ENCODE measurements around the gene DDX42. TPM values are rescaled to one million over a fixed set of nuclear protein-coding genes. Genes with fewer than 3 reads are reported as not detected.

The DDX42 gene
- total and polyA plus RNA-seq, 9 donors, result 72.5 to 138 (median 104) TPM

GRCh38 chr17:63821804-63822203 lies 47.8 kb downstream of the DDX42 start:
- DNase-seq, result no peak
- Histone ChIP-seq H3K4me3 (no peak overlapping the region), H3K4me1 (ENCODE audit: insufficient read depth) (no peaks in the 10 kb centered on the region), H3K36me3 (no peaks in the 10 kb centered on the region), H3K27me3 (no peaks in the 10 kb centered on the region), H3K9me3 (no peaks in the 10 kb centered on the region), H3K27ac (no peak overlapping the region)
- 65 to 77% (median 66%) methylated on average over 6 of the region's 6 CpGs for WGBS, 3 donors
- intact Hi-C loops (cut with DNase I), result no loop called here
- TF ChIP-seq EP300 (IDR thresholded peaks at IDR 0.05), result no peak
- TF ChIP-seq CTCF (IDR thresholded peaks at IDR 0.05), result no peak
- no peak for TF ChIP-seq POLR2A (IDR thresholded peaks at IDR 0.05)

GRCh38 chr17:63822537-63822936 lies 48.6 kb downstream of the DDX42 start:
- Histone ChIP-seq H3K4me3 (no peak overlapping the region), H3K9me3 (no peaks in the 10 kb centered on the region), H3K27me3 (no peaks in the 10 kb centered on the region), H3K4me1 (ENCODE audit: insufficient read depth) (no peaks in the 10 kb centered on the region), H3K27ac (no peak overlapping the region), H3K36me3 (no peaks in the 10 kb centered on the region)
- intact Hi-C loops (cut with DNase I), result no loop called here
- no peak for DNase-seq
- TF ChIP-seq EP300 (IDR thresholded peaks at IDR 0.05), result no peak
- no peak for TF ChIP-seq POLR2A (IDR thresholded peaks at IDR 0.05)
- no peak for TF ChIP-seq CTCF (IDR thresholded peaks at IDR 0.05)

- intact Hi-C loops (cut with DNase I), result no loop called here
- Histone ChIP-seq H3K9me3 (no peaks in the 10 kb centered on the region), H3K4me3 (no peak overlapping the region), H3K27ac (no peak overlapping the region), H3K4me1 (ENCODE audit: insufficient read depth) (peaks cover 3% of the 10 kb centered on the region), H3K36me3 (no peaks in the 10 kb centered on the region), H3K27me3 (no peaks in the 10 kb centered on the region)
- 88 to 94% (median 92%) methylated on average over 13 of the region's 13 CpGs for WGBS, 3 donors
- no peak for TF ChIP-seq CTCF (IDR thresholded peaks at IDR 0.05)
- TF ChIP-seq EP300 (IDR thresholded peaks at IDR 0.05), result no peak
- TF ChIP-seq POLR2A (IDR thresholded peaks at IDR 0.05), result no peak
- DNase-seq, result no peak
These were observed 49.8 kb downstream of the DDX42 start for GRCh38 chr17:63823659-63824331.

GRCh38 chr17:63824362-63824761 lies 50.4 kb downstream of the DDX42 start:
- intact Hi-C loops (cut with DNase I), result no loop called here
- 92 to 94% (median 93%) methylated on average over 9 of the region's 9 CpGs for WGBS, 3 donors
- no peak for TF ChIP-seq CTCF (IDR thresholded peaks at IDR 0.05)
- no peak for TF ChIP-seq POLR2A (IDR thresholded peaks at IDR 0.05)
- no peak for TF ChIP-seq EP300 (IDR thresholded peaks at IDR 0.05)
- peaks cover 3% of the 10 kb centered on the region for H3K4me1 ChIP-seq (ENCODE audit: insufficient read depth)
- no peaks in the 10 kb centered on the region for H3K36me3 ChIP-seq
- no peak for DNase-seq
- H3K9me3 ChIP-seq, result no peaks in the 10 kb centered on the region
- no peak overlapping the region for H3K27ac ChIP-seq
- no peak overlapping the region for H3K4me3 ChIP-seq
- no peaks in the 10 kb centered on the region for H3K27me3 ChIP-seq
